Cardiac muscle cell (in vitro differentiated cells and primary cell): ENCODE data around the gene CCDC12. TPM values are rescaled to one million over a fixed set of nuclear protein-coding genes. Genes with fewer than 3 reads are reported as not detected.
A peak's percentile ranks its signal among the peaks of the same experiment; 100 is the strongest.

Experiments
- DNase-seq, 2 donors: peaks; one replicate each; pipeline versions ENCODE4 v3.0.0 to v3.0.0-alpha.2; 2010 to 2017; ENCODE audit warnings: low read depth in 1 of 2, low spot score in 1 of 2
- H3K27ac ChIP-seq: fragments of 200-600 bp; sonication (generic); 2 replicates; pipeline ENCODE4 v1.5.1; 2016
- H3K27me3 ChIP-seq: fragments of 200-600 bp; sonication (generic); 2 replicates; pipeline ENCODE4 v1.6.0; 2016; ENCODE audit warnings: control low read depth
- H3K36me3 ChIP-seq: fragments of 200-600 bp; sonication (generic); 2 replicates; pipeline ENCODE4 v1.5.1; 2016; ENCODE audit warnings: control low read depth
- H3K4me1 ChIP-seq: fragments of 200-600 bp; sonication (generic); 2 replicates; pipeline ENCODE4 v1.8.1; 2017; ENCODE audit warnings: low read depth, mild to moderate bottlenecking, mixed run types
- H3K4me3 ChIP-seq: fragments of 200-600 bp; sonication (generic); 2 replicates; pipeline ENCODE4 v1.5.1; 2016; ENCODE audit warnings: mild to moderate bottlenecking
- H3K9me3 ChIP-seq: fragments of 200-600 bp; sonication (generic); 2 replicates; pipeline ENCODE4 v1.5.1; 2017; ENCODE audit warnings: low read depth, mild to moderate bottlenecking, control low read depth
- polyA plus RNA-seq: library from polyadenylated mRNA; unstranded; fragments of >200 nt; fragmentation: Nextera tagmentation; extraction: Ambion mirVana; gene quantifications from 2 replicates; pipeline ENCODE4 v1.2.1, GENCODE V29; 2016
- total RNA-seq: library from RNA; depleted of rRNA; stranded (reverse); fragments of >200 nt; gene quantifications from 2 replicates; pipeline ENCODE4 v1.2.3, GENCODE V29; 2016
- TF ChIP-seq, protein P1 (sequence below): IDR thresholded peaks from 2 replicates; pipeline ENCODE4 v1.5.1; 2012; ENCODE audit warnings: low read depth, mild to moderate bottlenecking, low read length

Gene CCDC12
- total and polyA plus RNA-seq, 2 experiments from 2014 or later, result 53.8 to 73.1 TPM

DNA sequence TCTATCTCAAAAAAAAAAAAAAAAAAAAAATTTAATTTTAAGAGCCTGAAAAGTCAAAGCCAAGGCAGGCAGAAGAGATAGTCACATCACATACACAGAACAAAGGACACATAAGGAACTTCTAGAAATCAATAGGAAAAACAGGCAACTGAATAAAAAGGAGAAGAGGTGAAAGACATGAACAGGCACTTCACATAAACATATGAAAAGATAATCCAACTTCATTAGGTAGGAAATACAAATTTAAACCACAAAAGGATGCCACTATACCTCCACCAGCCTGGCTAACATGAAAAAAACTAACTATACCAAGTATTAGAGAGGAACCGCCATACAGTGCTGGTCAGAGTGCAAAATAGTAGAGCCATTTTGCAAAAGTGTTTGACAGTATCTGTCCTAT lies 14.1 kb downstream of the CCDC12 start:
- DNase-seq, result no peak
- TF ChIP-seq, protein P1, sequence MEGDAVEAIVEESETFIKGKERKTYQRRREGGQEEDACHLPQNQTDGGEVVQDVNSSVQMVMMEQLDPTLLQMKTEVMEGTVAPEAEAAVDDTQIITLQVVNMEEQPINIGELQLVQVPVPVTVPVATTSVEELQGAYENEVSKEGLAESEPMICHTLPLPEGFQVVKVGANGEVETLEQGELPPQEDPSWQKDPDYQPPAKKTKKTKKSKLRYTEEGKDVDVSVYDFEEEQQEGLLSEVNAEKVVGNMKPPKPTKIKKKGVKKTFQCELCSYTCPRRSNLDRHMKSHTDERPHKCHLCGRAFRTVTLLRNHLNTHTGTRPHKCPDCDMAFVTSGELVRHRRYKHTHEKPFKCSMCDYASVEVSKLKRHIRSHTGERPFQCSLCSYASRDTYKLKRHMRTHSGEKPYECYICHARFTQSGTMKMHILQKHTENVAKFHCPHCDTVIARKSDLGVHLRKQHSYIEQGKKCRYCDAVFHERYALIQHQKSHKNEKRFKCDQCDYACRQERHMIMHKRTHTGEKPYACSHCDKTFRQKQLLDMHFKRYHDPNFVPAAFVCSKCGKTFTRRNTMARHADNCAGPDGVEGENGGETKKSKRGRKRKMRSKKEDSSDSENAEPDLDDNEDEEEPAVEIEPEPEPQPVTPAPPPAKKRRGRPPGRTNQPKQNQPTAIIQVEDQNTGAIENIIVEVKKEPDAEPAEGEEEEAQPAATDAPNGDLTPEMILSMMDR, result no peak
- no peak overlapping the region for H3K27ac ChIP-seq

DNA sequence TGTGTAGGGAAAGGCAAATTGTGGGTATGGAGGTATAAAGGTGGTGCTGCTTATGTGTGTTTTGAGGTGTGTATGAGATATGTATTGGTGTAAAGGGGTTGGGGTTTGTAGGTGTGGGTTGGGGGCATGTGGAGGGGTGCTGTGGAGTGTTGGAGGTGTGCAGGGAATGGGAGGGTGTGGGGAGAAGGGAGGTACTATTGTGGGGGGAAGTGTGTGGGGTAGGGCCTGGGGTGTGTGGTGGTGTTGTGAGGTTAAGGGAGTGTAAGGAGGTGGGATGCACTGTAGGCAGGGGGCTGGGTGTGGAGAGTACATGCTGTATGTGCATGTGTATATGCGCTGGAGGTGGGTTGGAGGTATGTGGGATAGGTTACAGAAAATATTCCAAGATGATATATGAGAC lies 15.7 kb downstream of the CCDC12 start:
- no peak overlapping the region for H3K4me3 ChIP-seq
- TF ChIP-seq, protein P1, result no peak
- H3K9me3 ChIP-seq, result no peaks in the 10 kb centered on the region
- no peaks in the 10 kb centered on the region for H3K36me3 ChIP-seq
- no peaks in the 10 kb centered on the region for H3K27me3 ChIP-seq
- H3K27ac ChIP-seq, result peak overlapping the region; percentile 59
- H3K4me1 ChIP-seq, result peaks cover 32% of the 10 kb centered on the region
- no peak for DNase-seq

More for the DNA sequence above, 14.1 kb downstream of the CCDC12 start:
- Histone ChIP-seq H3K27me3 (no peaks in the 10 kb centered on the region), H3K4me1 (peaks cover 30% of the 10 kb centered on the region), H3K36me3 (no peaks in the 10 kb centered on the region), H3K4me3 (no peak overlapping the region), H3K9me3 (no peaks in the 10 kb centered on the region)

DNA sequence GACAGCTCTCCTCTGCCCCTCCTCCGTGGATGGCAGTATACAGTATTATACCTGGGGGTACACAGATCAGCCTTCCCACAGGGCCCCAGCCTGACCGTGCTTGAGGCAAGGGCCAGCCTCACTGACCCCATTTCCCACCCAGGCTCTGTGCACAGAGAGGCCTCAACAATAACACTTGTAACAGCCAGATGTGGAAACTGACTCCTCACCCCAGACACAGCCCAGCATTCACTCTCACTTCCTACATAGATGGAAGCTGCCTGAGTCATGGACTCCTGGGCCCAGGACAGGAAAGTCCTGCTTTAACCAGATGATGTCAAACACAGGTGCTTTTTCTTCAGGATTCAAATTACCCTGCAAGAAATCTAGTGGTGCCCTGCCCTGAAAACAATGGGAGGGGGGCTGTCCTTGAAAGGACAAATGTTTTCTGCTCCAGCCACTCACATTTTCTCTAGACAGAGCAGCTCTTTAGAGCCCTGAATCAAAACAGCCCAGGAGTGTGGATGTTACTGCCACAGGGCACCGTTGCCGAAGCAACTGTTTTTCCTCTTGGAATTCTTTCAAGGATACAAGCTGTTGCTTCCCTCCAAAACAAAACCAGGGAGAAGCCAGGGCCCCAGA lies 16.4 kb downstream of the CCDC12 start:
- DNase-seq, result peak in 1 of 2 donors; percentile 53
- TF ChIP-seq, protein P1, result no peak
- H3K27ac ChIP-seq, result peak overlapping the region; percentile 59
- H3K36me3 ChIP-seq, result no peaks in the 10 kb centered on the region
- H3K9me3 ChIP-seq, result no peaks in the 10 kb centered on the region
- peaks cover 38% of the 10 kb centered on the region for H3K4me1 ChIP-seq
- no peak overlapping the region for H3K4me3 ChIP-seq
- H3K27me3 ChIP-seq, result no peaks in the 10 kb centered on the region

DNA sequence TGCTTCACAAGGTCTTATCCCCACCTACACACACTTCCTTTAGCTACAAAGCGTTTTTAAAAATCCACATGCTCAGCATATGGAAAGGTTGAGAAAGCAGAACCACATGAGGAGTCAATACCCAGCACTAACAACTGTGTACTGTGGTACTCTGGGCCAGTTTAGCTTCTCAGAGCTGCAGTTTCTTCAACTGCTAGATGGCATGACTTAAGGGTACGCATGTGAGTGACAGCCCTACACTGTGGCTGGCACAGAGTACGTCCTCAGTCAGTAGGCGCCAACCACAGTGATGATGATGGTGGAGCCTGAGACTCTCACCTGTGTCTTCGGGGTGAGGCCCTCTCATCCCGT lies 17.4 kb downstream of the CCDC12 start:
- Histone ChIP-seq H3K27ac (peak overlapping the region; percentile 59), H3K36me3 (no peaks in the 10 kb centered on the region), H3K9me3 (no peaks in the 10 kb centered on the region), H3K27me3 (no peaks in the 10 kb centered on the region), H3K4me3 (no peak overlapping the region), H3K4me1 (peaks cover 35% of the 10 kb centered on the region)
- DNase-seq, result no peak
- TF ChIP-seq, protein P1, result no peak

DNA sequence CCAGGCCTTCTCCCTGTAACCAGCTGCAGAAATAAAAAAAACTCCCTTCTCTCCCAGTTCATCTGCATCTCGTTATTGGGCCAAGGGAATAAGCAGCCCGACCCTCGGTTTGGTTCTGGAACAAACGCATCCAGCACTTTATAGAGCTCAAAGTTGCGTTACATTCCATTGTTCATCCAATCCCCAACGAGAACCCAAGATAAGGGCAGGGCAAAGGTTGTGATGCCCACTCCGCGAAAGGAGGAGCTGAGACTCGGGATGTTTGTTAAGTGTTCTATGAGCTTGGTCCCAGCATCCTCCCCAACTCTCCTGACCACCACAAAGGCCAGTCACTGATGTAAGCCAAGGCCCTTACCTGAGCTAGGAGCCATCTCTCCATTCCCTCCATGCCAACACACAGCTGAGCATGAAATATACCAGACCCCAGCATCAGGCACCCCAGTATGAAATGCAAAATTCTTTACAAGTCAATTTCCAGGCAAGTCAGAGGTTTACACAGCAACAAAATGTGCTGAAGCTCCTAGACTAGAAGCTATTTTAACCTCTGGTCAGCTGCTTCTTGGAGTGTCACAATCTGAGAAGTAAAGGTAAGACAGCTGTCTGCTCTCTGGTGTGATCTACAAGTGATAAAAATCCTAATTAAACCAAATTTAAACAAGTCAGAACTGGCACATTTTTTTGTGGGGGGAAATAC lies 17.9 kb downstream of the CCDC12 start:
- H3K4me1 ChIP-seq, result peaks cover 40% of the 10 kb centered on the region
- H3K27me3 ChIP-seq, result no peaks in the 10 kb centered on the region
- TF ChIP-seq, protein P1, result no peak
- no peaks in the 10 kb centered on the region for H3K9me3 ChIP-seq
- DNase-seq, result no peak
- H3K4me3 ChIP-seq, result no peak overlapping the region
- peak overlapping the region; percentile 59 for H3K27ac ChIP-seq
- no peaks in the 10 kb centered on the region for H3K36me3 ChIP-seq
